Heart left ventricle (tissue), 16 donors: ENCODE results near the gene HMGB3. TPM values are rescaled to one million over a fixed set of nuclear protein-coding genes. Genes with fewer than 3 reads are reported as not detected.

ENCODE experiments used
- ATAC-seq, 4 donors: fragments of 200-7000 bp; cut with Tn5 transposase; one replicate each; pipeline ENCODE4 v1.9.1; 2020 to 2022; ENCODE audit warnings: moderate library complexity in 4 of 4, mild to moderate bottlenecking in 3 of 4, moderate number of reproducible peaks in 1 of 4
- DNase-seq, 5 donors: peaks; one replicate each; pipeline ENCODE4 v3.0.0-alpha.2; 2020
- H3K27ac ChIP-seq, 12 donors: fragments of 200-600 bp; sonication (generic) in 4 of 12; one replicate each; pipeline versions ENCODE4 v1.5.0 to v1.8.0; 2016 to 2022; ENCODE audit warnings: mild to moderate bottlenecking in 2 of 12
- H3K27me3 ChIP-seq, 9 donors: fragments of 200-600 bp; sonication (generic) in 2 of 9; one replicate each; pipeline versions ENCODE4 v1.5.1 to v1.8.0; 2016 to 2022; ENCODE audit warnings: mild to moderate bottlenecking in 3 of 9
- H3K36me3 ChIP-seq, 9 donors: fragments of 200-600 bp; sonication (generic) in 2 of 9; one replicate each; pipeline versions ENCODE4 v1.5.0 to v1.8.0; 2018 to 2022; ENCODE audit warnings: mild to moderate bottlenecking in 2 of 9
- H3K4me1 ChIP-seq, 12 donors: fragments of 200-600 bp; sonication (generic) in 4 of 12; one replicate each; pipeline versions ENCODE4 v1.5.0 to v1.8.0; 2016 to 2022; ENCODE audit warnings: mild to moderate bottlenecking in 3 of 12
- H3K4me3 ChIP-seq, 12 donors: fragments of 200-600 bp; sonication (generic) in 4 of 12; one replicate each; pipeline versions ENCODE4 v1.5.0 to v1.8.0; 2017 to 2022; ENCODE audit warnings: mild to moderate bottlenecking in 9 of 12, moderate library complexity in 4 of 12
- H3K9me3 ChIP-seq, 12 donors: fragments of 200-600 bp; sonication (generic) in 4 of 12; one replicate each; pipeline versions ENCODE4 v1.5.0 to v1.8.0; 2016 to 2022; ENCODE audit warnings: mild to moderate bottlenecking in 1 of 12
- CTCF ChIP-seq, 12 donors: fragments of 200-600 bp; sonication (generic) in 4 of 12; IDR thresholded peaks; one replicate each; pipeline versions ENCODE4 v1.5.0 to v1.8.0; 2018 to 2022; ENCODE audit warnings: antibody characterized with exemption in 12 of 12, mild to moderate bottlenecking in 5 of 12
- POLR2A ChIP-seq, 2 donors: fragments of 450-650 bp; IDR thresholded peaks; one replicate each; pipeline ENCODE4 v1.6.1; 2017; ENCODE audit warnings: antibody characterized with exemption in 2 of 2, mild to moderate bottlenecking in 2 of 2, moderate library complexity in 2 of 2
- WGBS, 4 donors: extraction: QIAGEN DNeasy Blood & Tissue Kit in 2 of 4; methylation state at CpG; one replicate each; pipeline versions ENCODE4 v1.1.5 to v1.1.7; 2013 to 2018; 5-methylcytosine and 5-hydroxymethylcytosine counted together
- intact Hi-C, 10 donors: fragments of 100-400 bp; cut with DNase I; formaldehyde crosslinking; loops; one replicate each; pipeline versions ENCODE4 v1.11.1 to v1.14.2; 2022
- polyA plus RNA-seq, 2 donors: library from polyadenylated mRNA; stranded (reverse); fragments of 200-250 nt; gene quantifications; one replicate each; pipeline ENCODE4 v1.2.3, GENCODE V29; 2013
- total RNA-seq, 9 donors: library from RNA; depleted of rRNA in 2 of 9; stranded (reverse); fragments of >200 nt in 2 of 9; fragmentation: NEBNext Ultra II Directional in 3 of 9; extraction: Animal tissue kit (Norgen Biotek cat#: 25700) in 3 of 9; gene quantifications; one replicate each; pipeline versions ENCODE4 v1.1.0 to v1.2.4, GENCODE V29; 2016 to 2023
- donor health status: ischemic (EF 13 %, LVEDD 7.1; RV severe dilation, severe dysfunction).
- donor health status: healthy with polysubstance abuse.
- donor health status: DM: no; HTN: yes; CAD: no.
- donor health status: DM: no; HTN: no; CAD: no.
- donor health status: ischemic (EF 25% LVEDD 6.9; RV normal size, moderate dysfunction).
- donor health status: ischemic (EF 25% LVEDD 5.7; RV mildly dilated, moderate dysfunction).
- donor health status: healthy.
- donor health status: DM: yes; HTN: yes; CAD: no.
- donor health status: ischemic (EF 35%, LVEDD 5.7; RV mildly dilated, moderate dysfunction).
- donor health status: nonischemic (EF 11% LVEDD 7.7; RV severe dilation, severe dysfunction).
- donor health status: DM: yes; HTN: yes; CAD: no.
- donor health status: PGD.
- donor health status: ischemic (EF 29% LVEDD 5.4; RV normal size, mild dysfunction).
- donor health status: nonischemic (EF 23%, LVEDD 6.1; RV moderate dilation, normal function).

Gene HMGB3
- total and polyA plus RNA-seq, 11 donors = 2.6 to 27.8 (median 10.4) TPM

GRCh38 chrX:150936556-150936955 lies 46.6 kb upstream of the HMGB3 start:
- WGBS, 4 donors = 38 to 69% (median 63%) methylated on average over 6 of the region's 6 CpGs
- no peak overlapping the region for H3K27ac ChIP-seq
- ATAC-seq (no peak), DNase-seq (no peak)
- no peaks in the 10 kb centered on the region for H3K9me3 ChIP-seq
- H3K36me3 ChIP-seq = no peaks in the 10 kb centered on the region
- no peaks in the 10 kb centered on the region for H3K27me3 ChIP-seq
- H3K4me1 ChIP-seq = no peaks in the 10 kb centered on the region
- no peak overlapping the region for H3K4me3 ChIP-seq
- intact Hi-C loops = no loop called here
- TF ChIP-seq POLR2A (IDR thresholded peaks at IDR 0.05) = no peak
- TF ChIP-seq CTCF (IDR thresholded peaks at IDR 0.05) = no peak

DNA sequence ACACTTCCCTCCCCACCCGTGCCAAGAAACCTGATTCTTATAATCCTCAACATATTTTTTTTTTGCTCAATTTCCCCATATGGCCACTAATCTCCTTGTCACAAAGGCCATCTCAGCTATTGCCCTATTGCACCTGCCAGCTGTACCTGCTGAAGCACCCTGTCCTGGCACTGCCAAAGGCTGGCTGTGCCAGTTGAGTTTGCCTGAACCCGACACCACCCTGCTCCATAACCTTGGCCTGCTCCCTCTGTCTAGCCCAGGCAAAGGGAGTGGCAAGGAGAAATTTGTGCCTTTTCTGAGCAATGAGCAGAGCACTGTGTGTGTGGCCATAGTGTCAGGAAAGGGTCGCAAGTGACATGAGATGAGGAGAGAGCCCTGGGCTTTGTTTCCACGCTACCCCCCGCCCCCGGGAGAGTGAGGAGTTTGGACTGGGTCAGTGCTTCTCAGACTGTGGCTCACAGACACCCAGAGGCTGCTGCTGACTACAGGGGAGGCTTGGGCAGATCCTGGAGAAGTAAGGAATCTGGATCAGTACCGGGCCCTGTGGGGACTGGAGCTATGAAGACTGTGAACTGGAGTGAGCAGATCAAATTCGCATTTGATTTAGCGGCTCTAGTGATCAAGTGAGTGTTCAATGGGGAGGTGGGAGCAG lies 42.2 kb upstream of the HMGB3 start:
- Histone ChIP-seq H3K4me3 (no peak overlapping the region), H3K27me3 (peaks cover 0 to 3% (median 0%) of the 10 kb centered on the region in 9 donors), H3K27ac (no peak overlapping the region), H3K4me1 (no peaks in the 10 kb centered on the region), H3K36me3 (no peaks in the 10 kb centered on the region), H3K9me3 (no peaks in the 10 kb centered on the region)
- intact Hi-C loops = no loop called here
- no peak for ATAC-seq
- 77 to 80% (median 79%) methylated on average over 9 of the region's 9 CpGs for WGBS, 4 donors
- DNase-seq = no peak
- no peak for TF ChIP-seq CTCF (IDR thresholded peaks at IDR 0.05)
- no peak for TF ChIP-seq POLR2A (IDR thresholded peaks at IDR 0.05)

GRCh38 chrX:150941580-150941979 lies 41.6 kb upstream of the HMGB3 start:
- intact Hi-C loops = no loop called here
- ATAC-seq (no peak), DNase-seq (no peak)
- 15 to 34% (median 25%) methylated on average over 2 of the region's 2 CpGs for WGBS, 4 donors
- Histone ChIP-seq H3K27ac (no peak overlapping the region), H3K9me3 (no peaks in the 10 kb centered on the region), H3K4me3 (no peak overlapping the region), H3K4me1 (no peaks in the 10 kb centered on the region), H3K36me3 (no peaks in the 10 kb centered on the region), H3K27me3 (peaks cover 0 to 3% (median 0%) of the 10 kb centered on the region in 9 donors)
- no peak for TF ChIP-seq CTCF (IDR thresholded peaks at IDR 0.05)
- no peak for TF ChIP-seq POLR2A (IDR thresholded peaks at IDR 0.05)

DNA sequence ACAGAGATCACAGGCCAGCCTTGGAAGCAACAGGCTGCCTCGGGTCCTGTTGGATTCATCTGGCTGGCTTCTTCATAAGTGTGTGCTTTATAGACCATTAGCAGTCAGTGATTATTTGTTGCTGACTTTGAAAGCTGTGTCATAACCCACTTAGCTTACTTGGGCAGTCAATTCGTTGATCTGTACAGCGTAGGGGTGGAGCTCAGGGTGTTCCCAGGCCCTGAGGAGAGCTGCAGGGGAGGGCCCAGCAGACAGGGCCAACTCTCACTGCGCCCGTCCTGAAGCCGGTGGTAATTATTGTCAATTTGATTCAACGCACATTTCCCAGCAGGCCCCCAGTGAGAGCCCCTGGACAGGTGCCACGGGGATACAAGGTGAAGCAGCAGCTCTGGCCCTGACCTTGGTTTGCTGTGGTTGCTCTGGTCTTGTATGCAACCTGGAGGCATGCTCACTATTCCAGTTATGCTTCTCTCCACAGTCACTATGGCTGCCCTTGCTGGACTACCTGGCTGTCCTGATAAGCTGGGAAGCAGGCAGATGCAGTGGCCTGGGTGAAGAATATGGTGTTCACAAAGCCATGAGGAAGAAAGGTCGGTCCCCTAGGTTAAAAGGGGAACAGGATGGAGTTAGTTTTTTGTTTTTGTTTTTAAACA lies 40.1 kb upstream of the HMGB3 start:
- ATAC-seq (peak in 1 of 4 donors; percentile 31), DNase-seq (no peak)
- Histone ChIP-seq H3K9me3 (no peaks in the 10 kb centered on the region), H3K27me3 (peaks cover 0 to 3% (median 0%) of the 10 kb centered on the region in 9 donors), H3K36me3 (no peaks in the 10 kb centered on the region), H3K4me3 (no peak overlapping the region), H3K27ac (no peak overlapping the region), H3K4me1 (no peaks in the 10 kb centered on the region)
- TF ChIP-seq POLR2A (IDR thresholded peaks at IDR 0.05) = no peak
- no peak for TF ChIP-seq CTCF (IDR thresholded peaks at IDR 0.05)
- WGBS, 4 donors = 66 to 75% (median 70%) methylated on average over 8 to 9 of the region's 9 CpGs
- intact Hi-C loops = no loop called here
